ENCODE results near the gene GRB7. TPM values are rescaled to one million over a fixed set of nuclear protein-coding genes. Genes with fewer than 3 reads are reported as not detected.

GRB7 gene
- total and polyA plus RNA-seq, 2 experiments from 2014 or later: 12.8 to 28.9 TPM

- TF ChIP-seq ZNF462 (CRISPR knock-in tag; IDR thresholded peaks at IDR 0.05) (no peak), CREB1 (CRISPR knock-in tag; IDR thresholded peaks at IDR 0.05; ENCODE audit: low read depth) (no peak)
Measured at GRCh38 chr17:39750131-39751015, 12.6 kb downstream of the GRB7 start (continued).

GRCh38 chr17:39751016-39751543, 13.3 kb downstream of the GRB7 start:
- Histone ChIP-seq H4K20me1 (replicated peaks; ENCODE audit: insufficient read depth) (no peaks in the 10 kb centered on the region), H3K4me2 (no peak overlapping the region), H3K27me3 (ENCODE audit: insufficient read depth) (peaks cover 18% of the 10 kb centered on the region), H2AFZ (no peak overlapping the region), H3K79me2 (replicated peaks; ENCODE audit: insufficient read depth) (no peaks in the 10 kb centered on the region), H3F3A (replicated peaks; ENCODE audit: low read depth) (peaks cover 14% of the 10 kb centered on the region), H3K4me1 (ENCODE audit: insufficient read depth) (peaks cover 18% of the 10 kb centered on the region; the same call in 1 of the 2 replicates), H3K36me3 (ENCODE audit: insufficient read depth) (no peaks in the 10 kb centered on the region), H3K4me3 (no peak overlapping the region), H3K27ac (ENCODE audit: low read depth) (no peak overlapping the region), H3K9me2 (ENCODE audit: insufficient read depth) (no peaks in the 10 kb centered on the region)
- Mint-ChIP-seq H3K9me3 (no peaks in the 10 kb centered on the region; the same call in 2 of the 3 replicates), H3K36me3 (ENCODE audit: low read depth) (peaks cover 10% of the 10 kb centered on the region; the same call in 2 of the 3 replicates), H3K27ac (no peak overlapping the region), H3K4me3 (no peak overlapping the region), H3K4me1 (peaks cover 37% of the 10 kb centered on the region), H3K27me3 (ENCODE audit: insufficient read depth, low read depth, poor library complexity) (peaks cover 19% of the 10 kb centered on the region)
- DNase-seq (ENCODE audit: low spot score): no peak
- ATAC-seq: no peak; the same call in 2 of the 3 replicates
- no peak for TF ChIP-seq REST (IDR thresholded peaks at IDR 0.05; ENCODE audit: unreplicated experiment)
- TF ChIP-seq ETS1 (IDR thresholded peaks at IDR 0.05): no peak
- TF ChIP-seq CTCF (conservative IDR thresholded peaks at IDR 0.05; ENCODE audit: low read depth in 2 of 2): no peak
- no peak for TF ChIP-seq POLR2AphosphoS5 (IDR thresholded peaks at IDR 0.05; ENCODE audit: low read depth)
- TF ChIP-seq ZNF114 (CRISPR knock-in tag; IDR thresholded peaks at IDR 0.05): no peak
- no peak for TF ChIP-seq NANOG (IDR thresholded peaks at IDR 0.05; ENCODE audit: borderline replicate concordance)
- no peak for TF ChIP-seq EZH2phosphoT487 (IDR thresholded peaks at IDR 0.05; ENCODE audit: unreplicated experiment)
- TF ChIP-seq STAT1 (IDR thresholded peaks at IDR 0.05; ENCODE audit: unreplicated experiment): no peak
- no peak for TF ChIP-seq CREB1 (CRISPR knock-in tag; IDR thresholded peaks at IDR 0.05; ENCODE audit: low read depth)

All from GM23338 (cell line).